ENCODE measurements around the gene CSPG5. TPM values are rescaled to one million over a fixed set of nuclear protein-coding genes. Genes with fewer than 3 reads are reported as not detected.

The CSPG5 gene
- total and polyA plus RNA-seq, 8 donors = under 0.01 to 3.8 (median 0.35) TPM; not detected in 3

DNA sequence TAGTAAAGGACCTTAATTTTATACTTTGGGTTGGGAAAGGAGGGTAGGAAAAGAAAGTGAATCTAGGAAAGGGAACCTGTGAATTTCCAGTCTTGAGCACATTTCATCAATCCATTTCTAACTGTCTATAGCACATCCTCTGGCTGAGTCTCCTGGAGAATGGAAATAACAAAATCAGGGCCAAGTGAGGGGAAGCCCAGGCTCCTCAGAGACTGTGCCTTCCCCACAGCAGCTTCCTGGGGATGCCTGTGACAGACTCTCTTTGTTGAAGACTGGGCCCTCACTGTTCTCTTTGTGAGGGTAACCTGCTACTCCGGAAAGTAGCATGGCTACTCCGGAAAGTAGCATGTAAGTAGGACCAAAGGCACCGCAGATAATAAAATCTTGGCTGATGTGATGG is 22.6 kb upstream of the CSPG5 start:
- Histone ChIP-seq H3K9me3 (no peaks in the 10 kb centered on the region), H3K4me3 (no peak overlapping the region), H3K27me3 (no peaks in the 10 kb centered on the region), H3K4me1 (peaks cover 0 to 4% (median 0%) of the 10 kb centered on the region in 4 donors), H3K27ac (no peak overlapping the region), H3K36me3 (peaks cover 0 to 84% (median 76%) of the 10 kb centered on the region in 4 donors)
- TF ChIP-seq, protein P1, sequence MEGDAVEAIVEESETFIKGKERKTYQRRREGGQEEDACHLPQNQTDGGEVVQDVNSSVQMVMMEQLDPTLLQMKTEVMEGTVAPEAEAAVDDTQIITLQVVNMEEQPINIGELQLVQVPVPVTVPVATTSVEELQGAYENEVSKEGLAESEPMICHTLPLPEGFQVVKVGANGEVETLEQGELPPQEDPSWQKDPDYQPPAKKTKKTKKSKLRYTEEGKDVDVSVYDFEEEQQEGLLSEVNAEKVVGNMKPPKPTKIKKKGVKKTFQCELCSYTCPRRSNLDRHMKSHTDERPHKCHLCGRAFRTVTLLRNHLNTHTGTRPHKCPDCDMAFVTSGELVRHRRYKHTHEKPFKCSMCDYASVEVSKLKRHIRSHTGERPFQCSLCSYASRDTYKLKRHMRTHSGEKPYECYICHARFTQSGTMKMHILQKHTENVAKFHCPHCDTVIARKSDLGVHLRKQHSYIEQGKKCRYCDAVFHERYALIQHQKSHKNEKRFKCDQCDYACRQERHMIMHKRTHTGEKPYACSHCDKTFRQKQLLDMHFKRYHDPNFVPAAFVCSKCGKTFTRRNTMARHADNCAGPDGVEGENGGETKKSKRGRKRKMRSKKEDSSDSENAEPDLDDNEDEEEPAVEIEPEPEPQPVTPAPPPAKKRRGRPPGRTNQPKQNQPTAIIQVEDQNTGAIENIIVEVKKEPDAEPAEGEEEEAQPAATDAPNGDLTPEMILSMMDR (IDR thresholded peaks at IDR 0.05) = no peak
- TF ChIP-seq EP300 (IDR thresholded peaks at IDR 0.05) (no peak), POLR2AphosphoS5 (IDR thresholded peaks at IDR 0.05) (no peak), POLR2A (IDR thresholded peaks at IDR 0.05) (no peak)
- intact Hi-C loops (cut with DNase I; ENCODE audit: low total_unique reads) = no loop called here
- 89 to 99% (median 97%) methylated on average over 3 of the region's 3 CpGs for WGBS, 5 donors
- DNase-seq = no peak

DNA sequence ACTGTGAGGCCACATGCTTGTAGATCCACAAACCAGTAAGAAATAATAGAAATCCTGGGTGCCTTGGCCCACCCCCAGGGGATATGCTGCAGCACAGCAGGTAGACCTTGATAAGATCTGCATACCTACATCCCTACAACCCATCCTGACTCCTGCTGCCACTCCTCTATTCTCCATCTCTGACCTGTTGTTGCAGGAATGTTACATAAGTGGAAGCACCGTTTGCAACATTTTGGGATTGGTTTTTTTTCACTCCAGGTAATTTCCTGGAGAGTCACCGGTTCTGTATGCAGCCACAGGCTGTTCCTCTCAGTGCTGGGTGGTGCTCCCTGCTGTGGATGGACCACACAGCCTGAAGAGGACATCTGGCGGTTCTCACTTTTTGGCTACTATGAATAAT is 16.1 kb upstream of the CSPG5 start:
- TF ChIP-seq, protein P1 (IDR thresholded peaks at IDR 0.05) = no peak
- TF ChIP-seq POLR2A (IDR thresholded peaks at IDR 0.05) (no peak), POLR2AphosphoS5 (IDR thresholded peaks at IDR 0.05) (no peak), EP300 (IDR thresholded peaks at IDR 0.05) (no peak)
- H3K36me3 ChIP-seq = peaks cover 13 to 78% (median 73%) of the 10 kb centered on the region in 4 donors
- no peaks in the 10 kb centered on the region for H3K4me1 ChIP-seq
- DNase-seq = no peak
- no peaks in the 10 kb centered on the region for H3K27me3 ChIP-seq
- no peaks in the 10 kb centered on the region for H3K9me3 ChIP-seq
- H3K27ac ChIP-seq = no peak overlapping the region
- intact Hi-C loops (cut with DNase I; ENCODE audit: low total_unique reads) = no loop called here
- no peak overlapping the region for H3K4me3 ChIP-seq
- WGBS, 5 donors = 71 to 81% (median 75%) methylated on average over 3 of the region's 3 CpGs

DNA sequence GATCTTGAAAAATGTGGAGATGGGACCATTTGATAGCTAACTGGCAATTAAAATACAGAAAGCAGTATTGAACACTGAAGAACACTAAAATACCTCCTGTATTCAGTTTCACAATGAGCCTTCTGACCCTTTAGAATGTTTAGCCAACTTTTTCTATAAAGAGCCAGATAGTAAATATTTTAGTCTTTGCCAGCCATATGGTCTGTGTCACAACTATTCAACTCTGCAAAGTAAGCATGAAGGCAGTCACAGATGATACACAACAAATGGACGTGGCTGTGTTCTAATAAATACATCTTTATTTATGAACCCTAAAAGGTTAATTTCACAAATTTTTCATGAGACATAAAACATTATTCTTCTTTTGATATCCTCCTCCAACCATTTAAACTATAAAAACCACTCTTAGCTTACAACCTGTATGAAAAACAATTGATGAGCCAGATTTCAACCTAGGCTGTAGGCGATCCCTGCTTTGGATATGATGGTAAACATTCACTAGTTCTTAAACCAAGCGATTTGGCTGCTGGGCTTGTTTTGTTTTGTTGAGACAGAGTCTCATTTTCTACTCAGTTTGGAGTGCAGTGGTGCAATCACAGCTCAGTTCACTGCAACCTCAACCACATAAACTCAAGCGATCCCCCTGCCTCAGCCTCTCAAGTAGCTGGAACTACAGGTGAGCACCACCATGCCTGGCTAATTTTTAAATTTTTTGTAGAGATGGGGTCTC is 13.6 kb upstream of the CSPG5 start:
- peak in 1 of 2 donors; percentile 40 for DNase-seq
- Histone ChIP-seq H3K27me3 (no peaks in the 10 kb centered on the region), H3K4me1 (no peaks in the 10 kb centered on the region), H3K9me3 (no peaks in the 10 kb centered on the region), H3K4me3 (no peak overlapping the region), H3K27ac (no peak overlapping the region), H3K36me3 (peaks cover 35 to 81% (median 78%) of the 10 kb centered on the region in 4 donors)
- WGBS, 5 donors = 70 to 85% (median 81%) methylated on average over 4 of the region's 4 CpGs
- intact Hi-C loops (cut with DNase I; ENCODE audit: low total_unique reads) = no loop called here
- TF ChIP-seq, protein P1 (IDR thresholded peaks at IDR 0.05) = no peak
- no peak for TF ChIP-seq EP300 (IDR thresholded peaks at IDR 0.05)
- no peak for TF ChIP-seq POLR2AphosphoS5 (IDR thresholded peaks at IDR 0.05)
- no peak for TF ChIP-seq POLR2A (IDR thresholded peaks at IDR 0.05)

DNA sequence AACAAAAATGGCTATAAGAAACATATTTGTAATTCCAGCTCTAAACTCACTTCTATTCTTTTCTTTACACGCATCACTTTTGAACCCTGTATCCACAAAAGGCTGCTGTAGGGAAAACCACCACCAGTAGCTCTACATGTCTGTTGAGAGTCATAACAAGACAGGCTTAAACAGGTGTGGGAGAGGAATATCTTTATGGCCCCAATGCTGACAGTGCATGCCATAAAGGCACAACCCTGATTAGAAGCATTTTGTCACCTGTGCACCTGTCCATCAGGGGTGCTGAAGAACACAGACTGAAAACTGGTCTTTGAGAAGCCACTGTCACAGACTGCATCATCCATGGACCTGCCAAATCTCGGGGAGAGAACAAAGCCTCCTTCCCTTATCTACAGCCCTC is 11.6 kb upstream of the CSPG5 start:
- H3K4me3 ChIP-seq = no peak overlapping the region
- no peak for DNase-seq
- no peaks in the 10 kb centered on the region for H3K4me1 ChIP-seq
- peaks cover 34 to 90% (median 86%) of the 10 kb centered on the region in 4 donors for H3K36me3 ChIP-seq
- TF ChIP-seq, protein P1 (IDR thresholded peaks at IDR 0.05) = no peak
- TF ChIP-seq POLR2AphosphoS5 (IDR thresholded peaks at IDR 0.05) (no peak), POLR2A (IDR thresholded peaks at IDR 0.05) (no peak), EP300 (IDR thresholded peaks at IDR 0.05) (no peak)
- 74 to 94% (median 87%) methylated on average over 1 to 2 of the region's 2 CpGs for WGBS, 5 donors
- H3K27ac ChIP-seq = no peak overlapping the region
- H3K9me3 ChIP-seq = no peaks in the 10 kb centered on the region
- H3K27me3 ChIP-seq = no peaks in the 10 kb centered on the region
- intact Hi-C loops (cut with DNase I; ENCODE audit: low total_unique reads) = no loop called here
